Endothelial cell (in vitro differentiated cells): Measurements from ENCODE around the gene HOXC13. TPM values are rescaled to one million over a fixed set of nuclear protein-coding genes. Genes with fewer than 3 reads are reported as not detected.

Experiments used
- DNase-seq: peaks from one replicate; pipeline ENCODE4 v3.0.0; 2021; ENCODE audit warnings: low spot score
- H3K27ac Mint-ChIP-seq: one replicate; pipeline ENCODE4 v1.8.0; 2021; ENCODE audit warnings: mixed read lengths, inconsistent platforms; ENCODE audit not compliant: unreplicated experiment
- H3K27me3 Mint-ChIP-seq: one replicate; pipeline ENCODE4 v1.8.0; 2021; ENCODE audit warnings: mild to moderate bottlenecking, moderate library complexity, mixed read lengths, inconsistent platforms; ENCODE audit not compliant: unreplicated experiment
- H3K36me3 Mint-ChIP-seq: one replicate; pipeline ENCODE4 v1.8.0; 2021; ENCODE audit warnings: mild to moderate bottlenecking, low read depth, mixed read lengths, inconsistent platforms; ENCODE audit not compliant: unreplicated experiment
- H3K4me1 Mint-ChIP-seq: one replicate; pipeline ENCODE4 v1.8.0; 2021; ENCODE audit warnings: mild to moderate bottlenecking, mixed read lengths, inconsistent platforms; ENCODE audit not compliant: unreplicated experiment
- H3K4me3 Mint-ChIP-seq: one replicate; pipeline ENCODE4 v1.8.0; 2021; ENCODE audit warnings: mild to moderate bottlenecking, mixed read lengths, inconsistent platforms; ENCODE audit not compliant: unreplicated experiment
- H3K9me3 Mint-ChIP-seq: one replicate; pipeline ENCODE4 v1.8.0; 2021; ENCODE audit warnings: mixed read lengths, inconsistent platforms; ENCODE audit not compliant: unreplicated experiment
- CTCF ChIP-seq: fragments of 200-600 bp; sonication (generic); IDR thresholded peaks from one replicate; pipeline ENCODE4 v1.5.0; 2021; ENCODE audit warnings: antibody characterized with exemption; ENCODE audit not compliant: unreplicated experiment
- total RNA-seq: library from RNA; stranded (reverse); fragmentation: NEBNext Ultra II Directional; extraction: Animal tissue kit (Norgen Biotek cat#: 25700); gene quantifications from one replicate; pipeline ENCODE4 v1.2.1, GENCODE V29; 2021; ENCODE audit not compliant: unreplicated experiment

The HOXC13 gene
- total RNA-seq, 1 donor from 2014 or later = 0.38 TPM

- Mint-ChIP-seq H3K27ac (no peak overlapping the region), H3K4me3 (peak overlapping the region; percentile 65)
- no peak for DNase-seq
Observed at GRCh38 chr12:53960187-53961024, 21.8 kb downstream of the HOXC13 start.

GRCh38 chr12:53961025-53961761 lies 22.6 kb downstream of the HOXC13 start:
- peaks cover 62% of the 10 kb centered on the region for H3K27me3 Mint-ChIP-seq

More at GRCh38 chr12:53960187-53961024, 21.8 kb downstream of the HOXC13 start:
- Mint-ChIP-seq H3K27me3 (peaks cover 60% of the 10 kb centered on the region), H3K4me1 (peaks cover 29% of the 10 kb centered on the region), H3K36me3 (no peaks in the 10 kb centered on the region), H3K9me3 (no peaks in the 10 kb centered on the region)
- no peak for TF ChIP-seq CTCF

DNA sequence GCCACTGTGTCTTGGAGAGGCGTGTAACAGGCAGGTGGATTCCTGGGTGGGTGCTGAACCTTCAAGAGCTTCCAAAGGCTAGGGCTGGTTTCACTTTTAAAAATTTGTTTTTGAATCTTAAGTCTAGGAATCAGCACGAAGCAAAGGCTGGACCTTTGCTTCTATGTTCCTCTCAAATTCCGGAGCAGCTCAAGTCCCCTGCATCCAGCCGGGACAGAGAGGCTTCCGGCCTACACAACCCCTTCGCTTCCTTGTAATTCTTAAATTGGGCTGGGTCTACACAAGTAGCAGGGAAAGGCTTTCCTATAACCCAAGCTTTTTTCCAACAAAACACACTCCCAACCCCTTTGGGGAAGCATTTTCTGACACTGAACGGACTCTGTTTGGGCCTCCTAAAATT lies 24.4 kb downstream of the HOXC13 start:
- TF ChIP-seq CTCF = no peak
- DNase-seq = no peak
- Mint-ChIP-seq H3K9me3 (no peaks in the 10 kb centered on the region), H3K36me3 (no peaks in the 10 kb centered on the region), H3K27ac (no peak overlapping the region), H3K27me3 (peaks cover 57% of the 10 kb centered on the region), H3K4me1 (peaks cover 38% of the 10 kb centered on the region), H3K4me3 (no peak overlapping the region)

More at GRCh38 chr12:53961025-53961761, 22.6 kb downstream of the HOXC13 start:
- TF ChIP-seq CTCF = no peak
- DNase-seq = peak; percentile 77
- Mint-ChIP-seq H3K27ac (no peak overlapping the region), H3K9me3 (no peaks in the 10 kb centered on the region), H3K4me3 (no peak overlapping the region), H3K36me3 (no peaks in the 10 kb centered on the region), H3K4me1 (peaks cover 32% of the 10 kb centered on the region)

GRCh38 chr12:53963434-53964314 lies 25.0 kb downstream of the HOXC13 start:
- Mint-ChIP-seq H3K4me1 (peaks cover 45% of the 10 kb centered on the region), H3K27me3 (peaks cover 57% of the 10 kb centered on the region), H3K36me3 (no peaks in the 10 kb centered on the region), H3K9me3 (no peaks in the 10 kb centered on the region), H3K27ac (peak overlapping the region; percentile 70), H3K4me3 (no peak overlapping the region)
- no peak for TF ChIP-seq CTCF
- no peak for DNase-seq
